ENCODE results near the gene TXNDC11.

Gene TXNDC11

DNA sequence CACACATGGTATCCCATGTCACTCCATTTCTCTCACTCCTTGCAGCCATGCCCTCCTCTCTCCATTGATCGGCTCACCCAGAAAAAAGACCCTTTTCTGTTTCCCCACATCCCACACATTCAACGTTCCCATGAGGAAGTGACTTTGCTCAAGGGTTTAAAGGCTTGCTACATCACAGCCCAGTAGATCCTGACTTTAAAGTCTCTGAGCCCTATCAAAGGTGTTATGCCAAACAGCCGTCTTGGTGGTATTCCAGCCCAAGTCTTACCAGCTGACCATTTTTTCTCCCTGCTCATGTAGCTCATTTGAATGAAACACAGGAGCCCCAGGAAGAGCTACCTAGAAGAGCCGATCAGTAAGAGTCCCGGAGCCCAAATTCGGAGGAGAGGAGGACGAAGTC is 7.4 kb upstream of the TXNDC11 start:
- H3K27me3 ChIP-seq (ENCODE audit: control insufficient read depth, insufficient read depth, low read length): no peaks in the 10 kb centered on the region
- DNase-seq (ENCODE audit: low read depth, low spot score): no peak
- WGBS (ENCODE audit: insufficient coverage, insufficient read length): no CpG with 5 or more reads among the region's 7 CpGs
- H3K36me3 ChIP-seq (ENCODE audit: control insufficient read depth, insufficient read depth, low read length): peaks cover 14% of the 10 kb centered on the region
- no peaks in the 10 kb centered on the region for H3K9me3 ChIP-seq (ENCODE audit: control insufficient read depth, insufficient read depth, low read length)
- no peak overlapping the region for H3K27ac ChIP-seq (ENCODE audit: low read length)
- H3K4me1 ChIP-seq (ENCODE audit: control insufficient read depth, insufficient read depth, low read length): no peaks in the 10 kb centered on the region
- H3K4me3 ChIP-seq (ENCODE audit: low read length): no peak overlapping the region

DNA sequence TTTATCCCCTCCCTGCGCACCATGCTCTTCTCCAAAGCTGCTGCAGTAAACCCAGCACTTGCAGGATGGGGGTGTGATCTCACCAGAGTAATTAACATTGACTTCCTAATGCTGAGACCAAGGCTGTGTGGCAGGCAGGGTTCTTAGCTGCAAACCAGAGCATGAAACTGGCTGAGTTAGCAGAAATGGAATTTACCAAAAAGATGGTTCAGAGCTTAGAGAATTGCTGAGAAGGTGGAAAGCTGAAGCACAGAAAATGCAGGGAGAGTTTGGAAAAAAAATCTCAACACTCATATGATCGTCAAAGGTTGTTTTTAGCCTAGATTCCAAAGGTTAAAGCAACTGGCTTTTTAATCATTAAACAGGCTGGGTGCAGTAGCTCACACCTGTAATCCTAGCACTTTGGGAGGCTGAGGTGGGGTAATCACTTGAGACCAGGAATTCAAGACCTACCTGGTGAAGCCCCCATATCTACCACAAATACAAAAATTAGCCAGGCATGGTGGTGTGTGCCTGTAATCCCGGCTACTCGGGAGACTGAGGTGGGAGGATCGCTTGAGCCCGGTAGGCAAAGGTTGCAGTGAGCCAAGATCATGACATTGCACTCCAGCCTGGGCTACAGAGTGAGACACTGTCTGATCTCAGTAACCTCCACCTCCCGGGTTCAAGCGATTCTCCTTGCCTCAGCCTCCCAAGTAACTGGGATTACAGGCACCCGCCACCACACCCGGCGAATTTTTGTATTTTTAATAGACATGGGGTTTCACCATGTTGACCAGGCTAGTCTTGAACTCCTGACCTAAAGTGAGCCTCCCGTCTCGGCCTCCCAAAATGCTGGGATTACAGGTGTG is 6.0 kb upstream of the TXNDC11 start:
- DNase-seq (ENCODE audit: low read depth, low spot score): no peak
- WGBS (ENCODE audit: insufficient coverage, insufficient read length): no CpG with 5 or more reads among the region's 13 CpGs

DNA sequence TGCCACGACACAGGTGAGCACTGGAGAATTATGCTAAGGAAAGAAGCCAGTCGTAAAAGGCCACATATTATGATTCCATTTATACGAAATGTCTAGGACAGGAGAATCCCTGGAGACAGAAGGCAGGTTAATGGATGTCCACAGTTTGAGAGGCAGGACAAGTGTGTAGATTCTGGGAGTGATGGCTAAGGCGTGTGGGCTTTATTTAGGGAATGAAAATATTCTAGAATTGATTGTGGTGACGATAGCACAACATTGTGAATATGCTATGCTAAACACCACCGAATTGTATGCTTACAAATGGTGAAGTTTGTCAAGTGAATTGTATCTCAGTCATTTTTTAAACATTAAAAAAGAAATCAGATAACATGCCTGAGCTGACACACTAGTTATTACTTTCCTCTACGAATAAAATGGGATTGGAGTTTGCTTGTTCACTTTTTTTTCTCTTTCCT is 5.3 kb upstream of the TXNDC11 start:
- Histone ChIP-seq H3K4me1 (ENCODE audit: control insufficient read depth, insufficient read depth, low read length) (no peaks in the 10 kb centered on the region), H3K27me3 (ENCODE audit: control insufficient read depth, insufficient read depth, low read length) (no peaks in the 10 kb centered on the region)

More for the DNA sequence above, 6.0 kb upstream of the TXNDC11 start:
- Histone ChIP-seq H3K27me3 (ENCODE audit: control insufficient read depth, insufficient read depth, low read length) (no peaks in the 10 kb centered on the region), H3K27ac (ENCODE audit: low read length) (no peak overlapping the region), H3K36me3 (ENCODE audit: control insufficient read depth, insufficient read depth, low read length) (peaks cover 12% of the 10 kb centered on the region), H3K9me3 (ENCODE audit: control insufficient read depth, insufficient read depth, low read length) (no peaks in the 10 kb centered on the region), H3K4me3 (ENCODE audit: low read length) (no peak overlapping the region), H3K4me1 (ENCODE audit: control insufficient read depth, insufficient read depth, low read length) (no peaks in the 10 kb centered on the region)

DNA sequence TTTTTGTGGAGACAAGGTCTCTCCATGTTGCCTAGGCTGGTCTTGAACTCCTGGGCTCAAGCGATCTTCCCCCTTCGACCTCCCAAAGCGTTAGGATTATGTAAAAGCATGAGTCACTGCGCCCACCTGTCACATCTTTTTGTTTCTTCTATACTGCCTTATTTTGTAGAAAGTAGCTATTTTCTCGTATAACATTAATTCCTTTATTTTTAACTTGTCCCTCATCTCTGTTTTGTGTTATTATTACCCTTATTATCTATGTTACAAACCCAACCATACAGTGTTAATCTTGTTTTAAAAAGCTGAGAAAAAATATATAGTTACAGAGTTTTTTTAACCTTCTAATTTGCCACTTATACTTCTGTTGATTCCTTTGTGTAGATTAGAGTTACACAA is 1.4 kb upstream of the TXNDC11 start:
- Histone ChIP-seq H3K4me1 (ENCODE audit: control insufficient read depth, insufficient read depth, low read length) (no peaks in the 10 kb centered on the region), H3K27ac (ENCODE audit: low read length) (no peak overlapping the region), H3K27me3 (ENCODE audit: control insufficient read depth, insufficient read depth, low read length) (no peaks in the 10 kb centered on the region), H3K36me3 (ENCODE audit: control insufficient read depth, insufficient read depth, low read length) (no peaks in the 10 kb centered on the region), H3K4me3 (ENCODE audit: low read length) (no peak overlapping the region), H3K9me3 (ENCODE audit: control insufficient read depth, insufficient read depth, low read length) (no peaks in the 10 kb centered on the region)
- no CpG with 5 or more reads among the region's 5 CpGs for WGBS (ENCODE audit: insufficient coverage, insufficient read length)
- DNase-seq (ENCODE audit: low read depth, low spot score): no peak

More for the DNA sequence above, 5.3 kb upstream of the TXNDC11 start:
- DNase-seq (ENCODE audit: low read depth, low spot score): no peak
- H3K9me3 ChIP-seq (ENCODE audit: control insufficient read depth, insufficient read depth, low read length): no peaks in the 10 kb centered on the region
- no peak overlapping the region for H3K27ac ChIP-seq (ENCODE audit: low read length)
- peaks cover 10% of the 10 kb centered on the region for H3K36me3 ChIP-seq (ENCODE audit: control insufficient read depth, insufficient read depth, low read length)
- no peak overlapping the region for H3K4me3 ChIP-seq (ENCODE audit: low read length)
- WGBS (ENCODE audit: insufficient coverage, insufficient read length): no CpG with 5 or more reads among the region's 7 CpGs

DNA sequence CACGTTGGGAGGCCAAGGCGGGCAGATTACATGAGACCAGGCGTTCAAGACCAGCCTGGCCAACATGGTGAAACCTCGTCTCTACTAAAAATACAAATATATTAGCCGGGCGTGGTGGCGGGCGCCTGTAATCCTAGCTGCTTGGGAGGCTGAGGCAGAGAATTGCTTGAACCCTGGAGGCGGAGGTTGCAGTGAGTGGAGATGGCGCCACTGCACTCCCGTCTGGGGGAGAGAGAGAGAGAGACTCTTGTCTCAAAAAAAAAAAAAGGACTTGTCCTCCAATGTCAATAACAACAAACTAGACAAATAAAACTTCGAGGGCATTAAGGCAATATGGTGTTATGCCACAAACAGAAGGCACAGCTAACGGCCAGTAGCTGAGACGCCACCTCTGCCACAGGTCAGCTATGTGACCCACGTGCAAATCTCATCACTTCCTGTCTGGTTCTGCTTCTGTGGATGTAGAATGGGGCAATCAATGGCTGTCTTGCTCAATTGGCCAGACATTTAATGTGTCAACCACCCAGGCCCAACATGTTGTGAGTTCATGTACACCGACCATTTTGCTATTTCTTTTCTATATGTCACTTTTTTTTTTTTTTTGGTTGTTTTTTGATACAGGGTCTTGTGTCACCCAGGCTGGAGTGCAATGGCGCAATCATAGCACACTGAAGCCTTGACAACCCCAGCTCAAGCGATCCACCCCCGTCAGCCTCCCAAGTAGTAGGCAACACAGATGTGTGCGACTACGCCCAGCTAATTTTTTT is 834 bp upstream of the TXNDC11 start:
- H3K27me3 ChIP-seq (ENCODE audit: control insufficient read depth, insufficient read depth, low read length): no peaks in the 10 kb centered on the region
- no peaks in the 10 kb centered on the region for H3K4me1 ChIP-seq (ENCODE audit: control insufficient read depth, insufficient read depth, low read length)
- peak overlapping the region; percentile 89; the same call in 1 of the 2 replicates for H3K4me3 ChIP-seq (ENCODE audit: low read length)
- no CpG with 5 or more reads among the region's 21 CpGs for WGBS (ENCODE audit: insufficient coverage, insufficient read length)
- H3K9me3 ChIP-seq (ENCODE audit: control insufficient read depth, insufficient read depth, low read length): no peaks in the 10 kb centered on the region
- no peak for DNase-seq (ENCODE audit: low read depth, low spot score)
- no peak overlapping the region for H3K27ac ChIP-seq (ENCODE audit: low read length)
- H3K36me3 ChIP-seq (ENCODE audit: control insufficient read depth, insufficient read depth, low read length): no peaks in the 10 kb centered on the region

- Histone ChIP-seq H3K9me3 (ENCODE audit: control insufficient read depth, insufficient read depth, low read length) (no peaks in the 10 kb centered on the region), H3K36me3 (ENCODE audit: control insufficient read depth, insufficient read depth, low read length) (no peaks in the 10 kb centered on the region), H3K4me1 (ENCODE audit: control insufficient read depth, insufficient read depth, low read length) (no peaks in the 10 kb centered on the region), H3K27ac (ENCODE audit: low read length) (no peak overlapping the region), H3K27me3 (ENCODE audit: control insufficient read depth, insufficient read depth, low read length) (no peaks in the 10 kb centered on the region), H3K4me3 (ENCODE audit: low read length) (peak overlapping the region; percentile 89)
- DNase-seq (ENCODE audit: low read depth, low spot score): no peak
- no CpG with 5 or more reads among the region's 37 CpGs for WGBS (ENCODE audit: insufficient coverage, insufficient read length)
Observed at GRCh38 chr16:11742093-11742535, 543 bp downstream of the TXNDC11 start.

DNA sequence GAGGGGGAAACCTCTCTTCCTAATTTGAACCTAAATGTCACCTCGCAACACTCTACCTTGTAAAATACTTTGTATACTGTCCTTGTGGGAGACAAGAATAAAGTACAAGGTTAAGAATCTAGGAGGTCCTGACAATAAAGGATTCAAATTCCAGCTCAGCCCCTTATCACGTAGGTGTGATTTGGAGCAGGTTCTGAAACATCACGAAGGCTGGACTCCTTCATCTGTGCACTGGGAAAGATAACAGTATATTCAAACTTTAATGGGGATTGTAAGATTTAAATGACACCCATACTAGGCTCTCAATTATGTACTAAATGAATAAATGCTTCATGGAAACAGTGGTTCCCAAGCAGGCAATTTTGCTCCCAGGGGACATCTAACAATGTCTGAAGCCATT is 2.1 kb downstream of the TXNDC11 start:
- Histone ChIP-seq H3K4me3 (ENCODE audit: low read length) (no peak overlapping the region), H3K4me1 (ENCODE audit: control insufficient read depth, insufficient read depth, low read length) (no peaks in the 10 kb centered on the region), H3K9me3 (ENCODE audit: control insufficient read depth, insufficient read depth, low read length) (no peaks in the 10 kb centered on the region), H3K27ac (ENCODE audit: low read length) (no peak overlapping the region), H3K27me3 (ENCODE audit: control insufficient read depth, insufficient read depth, low read length) (no peaks in the 10 kb centered on the region), H3K36me3 (ENCODE audit: control insufficient read depth, insufficient read depth, low read length) (peaks cover 2% of the 10 kb centered on the region; the same call in 1 of the 2 replicates)
- WGBS (ENCODE audit: insufficient coverage, insufficient read length): no CpG with 5 or more reads among the region's 3 CpGs
- DNase-seq (ENCODE audit: low read depth, low spot score): no peak

- no peak overlapping the region for H3K27ac ChIP-seq (ENCODE audit: low read length)
Observed at GRCh38 chr16:11738742-11739544, 3.7 kb downstream of the TXNDC11 start.

DNA sequence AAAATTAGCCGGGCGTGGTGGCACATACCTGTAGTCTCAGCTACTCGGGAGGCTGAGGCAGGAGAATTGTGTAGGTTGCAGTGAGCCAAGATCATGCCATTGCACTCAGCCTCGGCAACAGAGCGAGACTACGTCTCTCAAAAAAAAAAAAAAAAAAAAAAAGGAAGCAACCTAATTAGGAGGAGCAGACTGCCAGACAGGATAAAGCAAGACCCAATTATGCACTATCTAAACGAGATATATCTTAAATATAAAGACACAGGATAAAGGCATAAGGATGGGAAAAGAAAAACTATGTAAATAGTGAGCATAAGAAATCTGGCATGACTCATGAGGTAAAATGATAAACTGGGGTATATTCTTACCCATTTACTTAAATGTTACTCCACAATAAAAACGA is 4.9 kb downstream of the TXNDC11 start:
- no peaks in the 10 kb centered on the region for H3K4me1 ChIP-seq (ENCODE audit: control insufficient read depth, insufficient read depth, low read length)

More at GRCh38 chr16:11738742-11739544, 3.7 kb downstream of the TXNDC11 start:
- H3K9me3 ChIP-seq (ENCODE audit: control insufficient read depth, insufficient read depth, low read length): no peaks in the 10 kb centered on the region
- H3K27me3 ChIP-seq (ENCODE audit: control insufficient read depth, insufficient read depth, low read length): no peaks in the 10 kb centered on the region
- no CpG with 5 or more reads among the region's 15 CpGs for WGBS (ENCODE audit: insufficient coverage, insufficient read length)
- peaks cover 3% of the 10 kb centered on the region for H3K36me3 ChIP-seq (ENCODE audit: control insufficient read depth, insufficient read depth, low read length)
- H3K4me3 ChIP-seq (ENCODE audit: low read length): no peak overlapping the region
- no peak for DNase-seq (ENCODE audit: low read depth, low spot score)
- no peaks in the 10 kb centered on the region for H3K4me1 ChIP-seq (ENCODE audit: control insufficient read depth, insufficient read depth, low read length)

GRCh38 chr16:11736903-11737302 is 5.8 kb downstream of the TXNDC11 start:
- Histone ChIP-seq H3K4me3 (ENCODE audit: low read length) (no peak overlapping the region), H3K27me3 (ENCODE audit: control insufficient read depth, insufficient read depth, low read length) (no peaks in the 10 kb centered on the region), H3K36me3 (ENCODE audit: control insufficient read depth, insufficient read depth, low read length) (peaks cover 3% of the 10 kb centered on the region), H3K27ac (ENCODE audit: low read length) (no peak overlapping the region), H3K9me3 (ENCODE audit: control insufficient read depth, insufficient read depth, low read length) (no peaks in the 10 kb centered on the region), H3K4me1 (ENCODE audit: control insufficient read depth, insufficient read depth, low read length) (no peaks in the 10 kb centered on the region)
- no peak for DNase-seq (ENCODE audit: low read depth, low spot score)
- WGBS (ENCODE audit: insufficient coverage, insufficient read length): no CpG with 5 or more reads among the region's 6 CpGs

More for the DNA sequence above, 4.9 kb downstream of the TXNDC11 start:
- WGBS (ENCODE audit: insufficient coverage, insufficient read length): no CpG with 5 or more reads among the region's 8 CpGs
- no peaks in the 10 kb centered on the region for H3K9me3 ChIP-seq (ENCODE audit: control insufficient read depth, insufficient read depth, low read length)
- no peak for DNase-seq (ENCODE audit: low read depth, low spot score)
- H3K27ac ChIP-seq (ENCODE audit: low read length): no peak overlapping the region
- H3K36me3 ChIP-seq (ENCODE audit: control insufficient read depth, insufficient read depth, low read length): peaks cover 3% of the 10 kb centered on the region
- H3K4me3 ChIP-seq (ENCODE audit: low read length): no peak overlapping the region
- H3K27me3 ChIP-seq (ENCODE audit: control insufficient read depth, insufficient read depth, low read length): no peaks in the 10 kb centered on the region

Data from iPS DF 6.9 (cell line).